GM12878 (cell line): ENCODE results near the gene ITPRIPL1.

ENCODE experiments used
- CHD2 ChIP-seq: IDR thresholded peaks from 2 replicates; pipeline ENCODE4 v1.6.1; 2011; ENCODE audit warnings: low read depth, low read length, improper control_type of control experiment, borderline replicate concordance
- CTCF ChIP-seq, 3 experiments: IDR thresholded peaks in 2 of 3; conservative IDR thresholded peaks in 1 of 3; 2 replicates each; pipeline ENCODE4 v1.5.1; 2011; ENCODE audit warnings: low read depth in 3 of 3, low read length in 3 of 3, mild to moderate bottlenecking in 3 of 3, control low read depth in 2 of 3, moderate library complexity in 2 of 3, inconsistent platforms in 1 of 3, mixed read lengths in 1 of 3; ENCODE audit not compliant: control insufficient read depth in 2 of 3, insufficient read depth in 1 of 3; ENCODE audit errors: extremely low read depth in 1 of 3
- E4F1 ChIP-seq: fragments of 450-650 bp; IDR thresholded peaks from 2 replicates; pipeline ENCODE4 v1.6.1; 2018; ENCODE audit warnings: borderline replicate concordance, mild to moderate bottlenecking; ENCODE audit not compliant: partially characterized antibody
- IKZF2 ChIP-seq, 2 experiments: fragments of 450-650 bp; IDR thresholded peaks; 2 replicates each; pipeline ENCODE4 v1.6.1; 2017; ENCODE audit warnings: mild to moderate bottlenecking in 2 of 2, moderate library complexity in 2 of 2
- IRF3 ChIP-seq: fragments of 450-650 bp; IDR thresholded peaks from 2 replicates; pipeline ENCODE4 v1.6.1; 2014; ENCODE audit warnings: mild to moderate bottlenecking
- NKRF ChIP-seq: fragments of 450-650 bp; conservative IDR thresholded peaks from 2 replicates; pipeline ENCODE4 v1.6.1; 2017; ENCODE audit warnings: mild to moderate bottlenecking, moderate library complexity
- NR2C1 ChIP-seq: fragments of 450-650 bp; IDR thresholded peaks from 2 replicates; pipeline ENCODE4 v1.6.1; 2017; ENCODE audit warnings: antibody characterized with exemption, mild to moderate bottlenecking, moderate library complexity
- RAD51 ChIP-seq: fragments of 450-650 bp; IDR thresholded peaks from 2 replicates; pipeline ENCODE4 v1.6.1; 2016; ENCODE audit warnings: moderate library complexity, mild to moderate bottlenecking, inconsistent platforms
- SREBF1 ChIP-seq: IDR thresholded peaks from 2 replicates; pipeline ENCODE4 v1.6.1; 2012; ENCODE audit warnings: mild to moderate bottlenecking, low read length
- TBL1XR1 ChIP-seq: IDR thresholded peaks from 2 replicates; pipeline ENCODE4 v1.6.1; 2012; ENCODE audit warnings: low read depth, low read length, improper control_type of control experiment
- TCF7 ChIP-seq: IDR thresholded peaks from 2 replicates; pipeline ENCODE4 v1.6.1; 2014; ENCODE audit warnings: antibody characterized with exemption, borderline replicate concordance
- USF2 ChIP-seq: IDR thresholded peaks from 2 replicates; pipeline ENCODE4 v1.6.1; 2011; ENCODE audit warnings: low read depth, low read length, improper control_type of control experiment, borderline replicate concordance

GRCh38 chr2:96317584-96317997, 7.5 kb upstream of the ITPRIPL1 start:
- TF ChIP-seq IKZF2 (IDR thresholded peaks at IDR 0.05), result no peak
- TF ChIP-seq CTCF (IDR thresholded peaks at IDR 0.05 in 2 of 3, conservative IDR thresholded peaks at IDR 0.05 in 1 of 3; ENCODE audit: control insufficient read depth in 2 of 3, extremely low read depth in 1 of 3, insufficient read depth in 1 of 3, low read depth in 3 of 3, low read length in 3 of 3), result no peak
- no peak for TF ChIP-seq SREBF1
- no peak for TF ChIP-seq USF2
- no peak for TF ChIP-seq RAD51
- no peak for TF ChIP-seq NR2C1
- no peak for TF ChIP-seq IRF3
- no peak for TF ChIP-seq CHD2
- no peak for TF ChIP-seq NKRF
- TF ChIP-seq TCF7, result no peak
- no peak for TF ChIP-seq TBL1XR1
- TF ChIP-seq E4F1, result no peak
